Raji (cell line): Measurements from ENCODE around the gene MAP2K1.

Experiments
- POLR2A ChIP-seq: IDR thresholded peaks from 2 replicates; pipeline ENCODE4 v1.6.1; 2011; ENCODE audit warnings: low read depth, low read length, control low read depth; ENCODE audit not compliant: insufficient read depth

Gene MAP2K1

DNA sequence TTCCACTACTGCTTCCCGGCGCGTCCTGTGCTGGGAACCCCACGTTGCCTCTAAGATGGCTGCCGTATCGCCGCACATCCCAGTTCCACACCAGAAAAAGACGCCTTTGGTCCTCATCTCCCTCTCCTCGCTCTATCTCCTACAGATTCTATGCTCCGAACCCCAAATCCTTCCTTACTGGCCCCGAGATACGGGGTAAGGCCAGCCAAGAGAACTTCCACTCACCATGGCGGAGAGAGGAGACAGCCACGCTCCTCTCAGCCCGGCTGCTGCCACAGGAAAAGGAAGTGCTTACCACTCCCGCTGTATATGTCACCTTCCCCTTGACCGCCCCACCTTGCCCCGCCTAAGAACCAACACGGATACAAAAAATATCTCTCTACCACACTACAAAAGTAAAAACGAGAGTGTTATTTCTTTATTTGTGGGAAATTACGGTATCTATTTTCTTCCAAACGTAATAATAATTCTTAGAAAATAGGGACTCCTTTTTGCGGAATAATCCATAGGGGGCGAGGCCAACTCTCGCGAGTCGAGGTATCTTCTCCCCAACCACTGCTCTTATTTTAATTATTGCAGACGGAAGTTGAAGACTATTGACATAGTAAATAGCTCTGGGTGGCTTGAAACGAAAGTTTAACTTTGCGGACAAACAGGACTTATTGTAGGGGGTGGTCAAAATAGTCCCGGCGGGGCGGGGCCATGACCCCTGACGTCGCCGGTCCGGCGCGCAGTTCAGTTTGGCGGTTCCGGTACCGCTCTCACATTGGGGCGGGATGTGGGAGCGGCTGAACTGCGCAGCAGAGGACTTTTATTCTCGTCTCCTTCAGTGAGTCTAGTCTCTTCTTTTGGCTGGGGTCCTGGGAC lies 118.1 kb downstream of the MAP2K1 start, which contains the start of the genes RPL4 and ZWILCH:
TSS of gene RPL4 (minus strand) at position 293 of the 867 bp plus-strand sequence. CDS start at position 228, 65 bp downstream.
TSS of gene ZWILCH (plus strand) at position 764 of the 867 bp plus-strand sequence. CDS start at position 777, 13 bp downstream.
- peak; percentile 92 for TF ChIP-seq POLR2A

DNA sequence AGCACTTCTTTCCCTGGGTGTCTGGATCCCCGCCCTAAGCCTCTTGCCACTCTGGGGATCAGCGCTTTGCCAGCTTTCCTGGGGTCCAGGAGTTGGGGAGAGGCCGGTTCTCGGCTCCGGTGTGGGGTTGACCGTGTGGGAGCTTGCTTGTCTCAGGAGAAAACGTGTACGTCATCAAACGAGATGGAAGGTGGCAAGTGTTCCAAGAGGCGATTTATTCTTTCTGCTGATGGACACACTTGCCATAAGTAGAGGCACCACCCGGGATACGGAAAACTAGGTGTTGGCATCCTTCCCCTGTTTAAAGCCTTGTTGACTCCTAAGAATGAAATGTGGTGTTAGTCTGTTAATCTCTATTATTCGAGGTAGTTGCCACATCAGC lies 118.7 kb downstream of the MAP2K1 start:
- no peak for TF ChIP-seq POLR2A

DNA sequence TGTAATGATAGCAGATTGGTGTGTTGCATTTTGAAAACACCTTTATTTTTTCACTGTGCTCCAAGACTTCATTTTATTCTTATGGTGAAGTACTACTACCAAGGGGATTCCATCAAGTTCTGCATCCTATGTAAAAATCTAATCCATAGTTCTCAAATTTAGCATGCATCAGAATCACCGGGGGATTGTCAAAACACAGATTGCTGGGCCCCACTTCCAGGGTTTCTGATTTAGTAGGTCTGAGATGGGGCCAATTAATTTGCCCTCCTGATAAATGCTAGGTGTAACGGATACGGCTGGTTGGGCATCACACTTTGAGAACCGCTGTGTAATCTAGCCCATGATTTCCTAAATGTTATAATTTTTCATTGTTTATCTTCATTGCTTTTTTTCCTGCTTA lies 119.1 kb downstream of the MAP2K1 start:
- no peak for TF ChIP-seq POLR2A

DNA sequence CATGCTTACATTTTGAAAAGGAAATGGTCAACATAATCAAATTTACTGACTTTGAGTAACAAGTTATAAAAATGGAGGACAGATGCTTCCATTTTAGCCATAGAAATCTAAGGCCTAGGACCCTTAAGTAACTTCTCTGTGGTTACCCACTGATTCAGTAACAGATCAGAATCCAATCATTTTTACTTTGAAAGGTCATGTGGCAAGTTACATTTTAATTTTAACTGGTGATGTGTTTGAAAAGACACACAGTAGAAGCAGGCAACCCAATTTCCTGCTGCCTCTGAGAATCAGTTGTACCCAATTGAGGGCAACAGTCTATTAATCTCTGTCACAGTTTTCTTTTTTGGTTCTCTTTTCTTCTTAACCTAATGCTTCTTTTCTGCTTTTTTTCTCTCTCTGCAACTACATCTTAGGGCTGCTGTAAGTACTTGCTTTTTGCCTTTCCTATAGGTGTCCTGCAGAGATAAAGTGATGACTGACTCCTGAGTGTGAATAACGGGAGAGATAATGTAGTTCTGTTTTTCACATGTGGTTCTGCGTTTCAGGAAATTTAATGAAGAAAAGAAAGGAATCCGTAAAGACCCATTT lies 121.7 kb downstream of the MAP2K1 start:
- TF ChIP-seq POLR2A, result no peak

DNA sequence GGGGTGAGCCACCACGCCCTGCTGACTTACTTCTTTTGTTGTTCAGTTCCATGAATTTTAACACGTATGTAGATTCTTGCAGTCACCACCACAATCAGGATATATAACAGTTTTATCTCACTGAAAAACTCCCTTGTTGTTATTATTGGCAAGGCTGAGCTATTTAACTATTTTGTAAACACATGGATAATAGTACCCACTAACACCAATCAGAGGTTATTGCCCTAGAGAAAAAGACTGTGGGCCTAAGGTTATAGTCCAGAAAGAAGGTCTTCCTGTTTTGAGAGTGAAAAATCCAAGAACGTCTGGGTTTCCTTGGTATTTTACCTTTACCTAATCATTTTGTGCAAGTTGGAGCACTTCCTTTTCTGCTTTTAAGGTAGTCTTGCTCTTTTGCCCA lies 127.9 kb downstream of the MAP2K1 start:
- no peak for TF ChIP-seq POLR2A

DNA sequence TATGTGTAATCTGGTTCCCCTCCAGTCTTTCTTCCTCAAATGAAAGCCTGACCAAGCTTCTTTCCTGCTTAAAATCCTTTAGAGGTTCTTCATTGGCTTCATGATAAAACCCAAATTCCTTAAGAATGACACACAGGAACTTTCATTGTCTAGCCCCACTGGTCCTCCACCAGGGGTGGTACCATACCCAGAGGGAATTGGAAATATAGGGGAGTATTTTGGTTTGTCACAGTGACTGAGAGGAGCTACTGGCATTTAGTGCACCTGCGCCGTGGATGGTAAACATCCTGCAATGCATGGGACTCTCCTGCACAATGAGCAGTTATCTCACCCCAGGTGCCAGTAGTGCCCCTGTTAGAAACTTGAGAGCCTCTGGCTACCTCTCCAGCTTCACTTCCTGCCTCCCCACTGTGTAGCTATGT lies 129.2 kb downstream of the MAP2K1 start:
- no peak for TF ChIP-seq POLR2A

DNA sequence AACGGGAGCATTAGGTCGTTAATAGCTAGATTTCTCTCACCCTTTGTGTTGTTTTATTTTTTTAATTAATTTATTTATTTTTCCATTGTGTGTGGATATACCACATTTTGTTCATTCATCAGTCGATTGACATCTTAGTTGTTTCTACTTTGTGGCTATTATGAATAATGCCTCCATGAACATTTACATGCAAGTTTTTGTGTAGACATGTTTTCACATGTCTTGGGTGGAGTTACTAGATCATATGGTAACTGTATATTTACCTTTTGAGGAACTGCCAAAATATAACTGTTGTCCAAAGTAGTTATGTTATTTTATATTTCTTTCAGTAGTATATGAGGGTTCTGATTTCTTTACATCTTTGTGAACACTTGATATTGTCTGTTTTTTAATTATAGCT lies 137.2 kb downstream of the MAP2K1 start:
- no peak for TF ChIP-seq POLR2A

DNA sequence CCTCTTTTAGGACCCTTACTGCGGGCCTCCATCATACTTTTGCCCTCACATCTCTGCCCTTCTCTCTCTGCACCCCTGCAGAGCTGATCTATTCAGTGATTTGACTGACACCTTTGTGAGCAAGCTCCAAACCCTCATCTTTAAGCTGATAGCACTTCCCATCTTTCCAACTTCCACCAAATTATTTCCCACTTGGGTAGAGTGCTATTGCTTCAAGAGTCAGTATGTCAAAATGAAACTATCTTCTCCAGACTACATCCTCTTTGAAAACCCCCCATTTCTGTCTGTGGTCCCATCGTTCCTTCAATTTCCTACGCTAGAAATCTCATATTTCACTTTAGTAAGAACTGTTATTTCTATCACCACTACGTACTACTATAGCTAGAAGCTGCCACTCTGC lies 138.1 kb downstream of the MAP2K1 start:
- no peak for TF ChIP-seq POLR2A

DNA sequence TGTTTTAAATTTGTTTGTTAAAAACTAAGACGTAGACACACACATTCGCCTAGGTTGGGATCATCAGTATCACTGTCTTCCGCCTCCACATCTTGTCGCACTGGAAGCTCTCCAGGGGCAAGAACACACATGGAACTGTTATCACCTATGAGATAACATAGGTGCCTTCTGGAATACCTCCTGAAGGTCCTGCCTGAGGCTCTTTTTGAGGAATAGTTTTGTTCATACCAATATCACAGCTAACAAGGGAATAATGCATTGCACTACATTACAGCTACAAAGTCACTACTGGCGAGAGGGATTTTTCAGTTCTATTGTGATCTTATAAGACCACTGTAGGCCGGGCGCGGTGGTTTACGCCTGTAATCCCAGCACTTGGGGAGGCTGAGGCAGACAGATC lies 148.3 kb downstream of the MAP2K1 start:
- no peak for TF ChIP-seq POLR2A
